ENCODE results near the gene FOXP4. TPM values are rescaled to one million over a fixed set of nuclear protein-coding genes. Genes with fewer than 3 reads are reported as not detected.

The FOXP4 gene
- total RNA-seq, 1 donor from 2014 or later: 5.8 TPM

DNA sequence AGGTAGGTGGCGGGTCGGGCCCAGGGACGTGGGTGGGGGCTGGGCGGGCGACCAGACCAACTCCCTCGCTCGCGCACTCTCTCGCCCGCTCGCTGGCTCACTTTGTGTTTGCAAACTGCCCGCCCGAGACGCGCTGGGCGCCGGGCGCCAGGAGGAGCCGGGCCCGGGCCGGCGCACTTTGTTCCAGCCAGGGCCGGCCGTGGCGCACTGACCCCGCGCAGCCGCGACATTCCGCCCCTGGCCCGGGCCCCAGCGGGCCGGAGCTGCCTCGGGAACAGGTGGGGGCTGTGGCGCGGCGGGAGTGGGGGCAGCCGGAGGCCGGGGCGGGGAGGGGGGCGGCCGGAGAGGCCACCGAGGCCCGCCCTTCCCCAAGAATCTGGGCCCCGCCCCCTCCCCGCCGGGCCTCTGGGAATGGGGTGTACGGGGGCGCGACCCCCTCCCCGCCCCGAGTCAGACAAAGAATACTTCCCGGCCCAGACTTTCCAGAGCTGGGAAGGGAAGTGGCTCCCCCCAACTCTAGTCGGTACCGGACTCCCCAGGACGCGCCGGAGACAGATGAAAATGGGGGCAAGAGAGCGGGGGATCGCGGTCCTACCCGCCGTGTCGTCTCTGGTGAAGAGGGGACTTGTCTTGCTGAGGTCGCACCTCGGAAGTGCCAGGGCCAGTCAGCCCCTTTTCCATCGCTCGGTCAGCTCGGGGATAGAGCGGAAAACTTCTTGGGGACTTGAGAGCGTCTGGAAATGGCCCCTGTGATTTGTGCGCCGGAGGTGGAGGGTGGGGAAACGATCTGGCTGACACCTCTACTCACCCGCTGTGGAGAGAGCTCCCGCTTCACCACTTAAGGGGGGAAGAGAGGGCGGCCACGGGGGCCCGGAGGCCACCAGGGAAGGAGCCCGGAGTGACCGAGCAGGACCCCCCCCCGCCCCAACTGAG, 951 bp downstream of the FOXP4 start:
- intact Hi-C loops (cut with micrococcal nuclease): loop anchor here (1.0 to 10.0 kb wide), 9 partner anchors 13 to 474 kb away; partner anchors contain the start of genes NFYA, OARD1, PRICKLE4 and TFEB

DNA sequence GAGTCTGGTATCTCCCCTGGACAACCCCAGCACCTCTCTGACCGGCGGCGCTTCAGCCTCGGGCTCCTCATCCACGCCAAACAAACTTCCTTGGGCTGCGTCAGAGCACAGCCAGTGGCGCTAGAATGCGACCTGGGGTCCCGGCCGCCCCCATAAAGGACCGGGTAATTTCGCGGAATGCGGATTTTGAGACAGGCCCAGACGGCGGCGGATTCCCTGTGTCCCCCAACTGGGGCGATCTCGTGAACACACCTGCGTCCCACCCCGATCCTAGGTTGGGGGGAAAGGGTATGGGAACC, 1.6 kb downstream of the FOXP4 start:
- intact Hi-C loops (cut with micrococcal nuclease): loop anchor here (2.0 to 10.0 kb wide), 3 partner anchors 105 to 475 kb away; partner anchors contain the start of genes NFYA, OARD1 and USP49

DNA sequence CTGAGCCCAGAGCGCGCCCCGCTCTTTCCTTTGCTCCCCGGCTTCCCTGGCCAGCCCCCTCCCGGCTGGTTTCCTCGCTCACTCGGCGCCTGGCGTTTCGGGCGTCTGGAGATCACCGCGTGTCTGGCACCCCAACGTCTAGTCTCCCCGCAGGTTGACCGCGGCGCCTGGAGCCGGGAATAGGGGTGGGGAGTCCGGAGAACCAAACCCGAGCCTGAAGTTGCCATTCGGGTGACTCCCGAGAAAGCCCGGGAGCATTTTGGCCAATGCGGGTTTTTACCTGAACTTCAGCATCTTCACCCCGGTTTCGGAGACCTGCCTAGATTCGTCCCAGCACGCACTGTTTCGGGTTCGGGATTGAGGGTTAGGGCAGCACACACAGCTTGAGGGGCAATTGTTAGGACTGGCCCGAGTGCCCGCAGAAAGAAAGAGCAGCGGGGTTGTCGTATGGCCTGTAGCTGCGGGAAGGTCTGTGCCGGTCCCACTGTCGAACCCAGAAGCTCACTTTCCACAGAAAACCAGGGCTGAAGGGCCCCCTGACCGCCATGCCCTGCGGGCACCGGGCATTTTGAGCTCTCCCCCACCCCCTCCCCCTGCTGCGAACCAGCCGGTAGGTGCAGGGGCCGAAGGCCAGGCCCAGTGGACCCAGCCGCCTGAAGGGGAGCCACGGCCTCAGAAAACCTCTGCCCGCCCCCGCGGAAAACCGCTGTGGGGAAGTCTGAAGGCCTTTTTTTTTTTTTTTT, 2.1 kb downstream of the FOXP4 start:
- intact Hi-C loops (cut with micrococcal nuclease): loop anchor here (5.0 to 10.0 kb wide), 2 partner anchors 106 to 347 kb away; partner anchors contain the start of gene USP49

DNA sequence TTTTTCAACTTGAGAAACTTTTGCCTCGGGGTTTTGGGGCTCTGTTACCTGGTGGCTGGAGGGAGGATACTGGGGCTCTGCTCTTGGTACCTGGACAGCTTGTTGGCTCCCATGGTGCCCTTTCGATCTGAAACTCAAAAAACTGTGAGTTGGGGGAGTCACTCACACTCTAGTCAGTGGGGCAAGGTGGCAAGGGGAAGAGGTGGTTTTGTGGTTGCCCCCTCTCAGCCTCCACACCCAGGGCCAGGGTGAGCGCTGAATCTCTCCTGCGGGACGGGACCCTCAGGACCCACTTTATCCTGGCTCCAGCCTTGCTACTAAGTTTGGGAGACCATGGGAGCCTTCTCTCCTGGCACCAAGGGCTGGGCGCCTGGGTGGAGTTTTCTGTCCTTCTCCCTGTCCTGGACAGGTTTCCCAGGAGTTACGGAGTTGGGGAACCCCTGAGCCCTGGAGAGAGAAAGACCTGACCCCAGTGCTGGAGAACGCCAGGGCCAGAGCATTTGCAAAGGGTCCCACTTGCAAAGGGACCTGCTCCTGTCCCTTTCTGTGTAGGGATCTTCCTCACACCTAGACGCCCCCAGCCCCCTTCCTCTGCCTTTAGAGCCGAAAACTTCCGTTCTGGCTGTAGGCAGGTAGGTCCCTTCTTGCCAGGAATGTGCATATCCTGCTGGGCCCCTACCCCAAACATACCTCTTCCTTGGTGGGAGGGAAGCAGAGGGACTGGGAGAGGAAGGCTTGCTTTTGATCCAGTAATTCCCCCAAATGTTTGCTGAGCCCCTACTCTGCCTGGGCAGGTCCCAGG, 2.9 kb downstream of the FOXP4 start:
- intact Hi-C loops (cut with micrococcal nuclease): loop anchor here (5.0 to 10.0 kb wide), 2 partner anchors 107 to 346 kb away; partner anchors contain the start of gene USP49

- intact Hi-C loops (cut with micrococcal nuclease): loop anchor here (5.0 to 10.0 kb wide), 2 partner anchors 107 to 345 kb away; partner anchors contain the start of gene USP49
Measured at GRCh38 chr6:41549673-41550072, 3.5 kb downstream of the FOXP4 start.

- intact Hi-C loops (cut with micrococcal nuclease): no loop called here
Measured at GRCh38 chr6:41551086-41551700, 5.0 kb downstream of the FOXP4 start.

DNA sequence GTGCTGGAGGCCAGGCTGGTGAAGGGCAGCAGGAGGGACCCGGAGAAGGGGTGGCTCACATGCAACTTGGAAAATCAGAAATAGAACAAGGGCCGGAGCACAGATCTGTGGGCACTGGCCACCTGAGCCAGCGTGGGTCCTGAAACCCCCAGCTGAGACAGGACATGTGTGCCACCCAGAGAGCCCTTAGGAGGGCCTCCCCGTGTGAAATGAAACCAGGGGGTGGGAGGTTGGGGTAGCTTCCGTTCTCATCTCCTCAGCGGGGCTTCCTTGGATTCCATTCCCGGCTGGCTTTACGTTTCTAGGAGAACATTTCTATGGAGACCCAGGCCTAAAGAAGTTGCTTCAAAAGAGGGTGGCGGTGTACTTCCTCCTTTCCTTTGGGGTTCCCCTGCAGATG, 5.7 kb downstream of the FOXP4 start:
- intact Hi-C loops (cut with micrococcal nuclease): no loop called here

GRCh38 chr6:41552723-41553122, 6.5 kb downstream of the FOXP4 start:
- intact Hi-C loops (cut with micrococcal nuclease): no loop called here

GRCh38 chr6:41553405-41553999, 7.3 kb downstream of the FOXP4 start:
- intact Hi-C loops (cut with micrococcal nuclease): no loop called here

DNA sequence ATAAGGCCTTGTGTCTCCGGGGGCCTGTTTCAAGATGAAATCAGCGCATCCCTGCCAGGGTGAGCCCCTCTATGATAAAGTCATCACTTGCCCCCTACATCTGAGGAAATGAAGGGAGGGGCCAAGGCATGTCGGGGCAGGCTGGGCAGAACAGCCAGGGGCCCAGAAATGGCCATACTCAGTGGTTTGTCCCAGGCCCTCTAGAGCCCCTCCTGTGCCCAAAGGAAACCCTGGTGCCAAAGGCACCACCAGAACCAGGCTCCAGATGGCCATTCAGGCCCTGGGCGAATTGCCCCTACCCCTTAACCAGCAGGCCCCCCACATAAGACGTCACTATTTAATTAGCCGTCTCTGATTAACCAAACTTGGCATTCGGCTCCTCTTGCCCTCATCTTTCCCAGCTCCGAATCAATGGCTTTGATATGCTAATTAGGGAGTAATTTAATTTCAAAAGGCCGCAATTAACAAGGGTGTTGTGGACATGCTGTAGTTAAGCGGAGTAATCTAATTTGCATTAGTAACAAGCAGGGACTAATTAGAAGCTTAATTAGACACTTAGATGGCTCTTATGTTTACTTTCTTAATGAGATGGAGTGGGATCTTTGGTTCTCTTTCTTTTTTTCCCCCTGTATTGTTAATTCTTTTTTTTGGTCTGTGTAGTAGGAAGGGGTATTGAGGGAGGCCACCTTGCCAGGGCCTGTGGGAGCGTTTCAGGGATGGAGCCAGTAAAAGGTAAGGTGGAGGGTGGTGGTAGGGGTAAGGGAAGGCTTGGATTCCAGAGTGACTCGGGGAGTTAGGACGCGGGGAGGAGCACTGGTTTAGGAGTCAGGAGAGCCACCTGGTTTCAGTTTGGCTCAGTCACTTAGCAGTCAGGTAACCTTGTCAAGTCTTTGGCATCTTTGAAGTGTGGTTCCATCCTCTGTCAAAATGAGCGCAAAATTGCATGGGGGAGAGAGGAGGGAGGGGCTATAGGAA, 9.4 kb downstream of the FOXP4 start:
- intact Hi-C loops (cut with micrococcal nuclease): no loop called here

GRCh38 chr6:41557335-41557734, 11.2 kb downstream of the FOXP4 start:
- intact Hi-C loops (cut with micrococcal nuclease): no loop called here

GRCh38 chr6:41558033-41558807, 12.0 kb downstream of the FOXP4 start:
- intact Hi-C loops (cut with micrococcal nuclease): no loop called here

- intact Hi-C loops (cut with micrococcal nuclease): loop anchor here (1.0 to 5.0 kb wide), 2 partner anchors 14 to 488 kb away; partner anchors contain the start of genes FOXP4, NFYA and OARD1
Measured at GRCh38 chr6:41559655-41560427, 13.7 kb downstream of the FOXP4 start.

DNA sequence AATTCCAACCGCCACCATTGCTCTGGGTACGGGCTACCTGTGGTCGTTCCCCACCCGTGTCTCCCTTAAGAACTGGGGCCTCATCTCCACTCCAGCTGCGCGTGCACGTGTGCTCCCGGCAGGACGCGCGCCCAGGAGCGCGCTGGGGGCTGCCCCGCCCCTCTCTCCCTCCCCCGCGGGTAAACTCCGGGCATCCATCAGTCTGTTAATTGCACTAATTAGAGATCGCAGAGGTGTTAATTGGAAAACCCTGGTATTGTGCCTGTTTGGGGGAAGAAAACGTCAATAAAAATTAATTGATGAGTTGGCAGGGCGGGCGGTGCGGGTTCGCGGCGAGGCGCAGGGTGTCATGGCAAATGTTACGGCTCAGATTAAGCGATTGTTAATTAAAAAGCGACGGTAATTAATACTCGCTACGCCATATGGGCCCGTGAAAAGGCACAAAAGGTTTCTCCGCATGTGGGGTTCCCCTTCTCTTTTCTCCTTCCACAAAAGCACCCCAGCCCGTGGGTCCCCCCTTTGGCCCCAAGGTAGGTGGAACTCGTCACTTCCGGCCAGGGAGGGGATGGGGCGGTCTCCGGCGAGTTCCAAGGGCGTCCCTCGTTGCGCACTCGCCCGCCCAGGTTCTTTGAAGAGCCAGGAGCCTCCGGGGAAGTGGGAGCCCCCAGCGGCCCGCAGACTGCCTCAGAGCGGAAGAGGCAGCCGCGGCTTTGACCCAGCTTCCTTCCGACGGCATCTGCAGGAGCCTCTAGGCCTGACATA, 14.4 kb downstream of the FOXP4 start:
- intact Hi-C loops (cut with micrococcal nuclease): loop anchor here (1.0 to 5.0 kb wide), 3 partner anchors 14 to 488 kb away; partner anchors contain the start of genes FOXP4, NFYA and OARD1

DNA sequence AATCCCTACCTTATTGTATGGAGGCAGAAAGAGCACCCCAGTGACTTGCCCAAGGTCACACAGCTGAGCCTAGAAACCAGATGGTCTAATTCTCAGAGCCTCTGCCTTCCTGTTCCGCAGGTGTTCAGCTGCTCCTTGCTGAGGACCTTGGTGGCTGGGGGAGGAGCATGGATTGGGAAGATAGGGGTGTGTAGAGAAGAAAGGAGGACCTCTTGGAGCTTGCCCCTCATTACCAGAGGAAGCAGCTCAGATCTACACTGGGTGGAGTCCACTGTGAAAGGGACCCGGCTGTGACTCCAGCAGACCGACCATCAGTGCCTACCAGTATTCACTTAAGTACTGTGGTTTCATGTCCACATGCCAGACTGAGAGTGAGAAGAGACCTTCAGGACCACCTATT, 15.2 kb downstream of the FOXP4 start:
- intact Hi-C loops (cut with micrococcal nuclease): loop anchor here (1.0 to 5.0 kb wide), 2 partner anchors 30 to 489 kb away; partner anchors contain the start of genes NFYA and OARD1

Data from T-helper 1 cell treated with Interleukin-12 subunit alpha and Interleukin-12 subunit beta and Interleukin-4 antibody, amounts not matched to agents 30 ng/mL and 1 ng/mL, for 36 hours (primary cell).